GM23338 (cell line): ENCODE results near the gene CYP4F2. TPM values are rescaled to one million over a fixed set of nuclear protein-coding genes. Genes with fewer than 3 reads are reported as not detected.

Experiments used
- ATAC-seq: fragments of 200-7000 bp; cut with Tn5 transposase; 3 replicates; pipeline ENCODE4 v1.9.1; 2020
- DNase-seq: peaks from one replicate; pipeline ENCODE4 v3.0.0-alpha.2; 2015; ENCODE audit warnings: low spot score
- H2AFZ ChIP-seq: fragments of 200-600 bp; sonication (generic); 2 replicates; pipeline ENCODE4 v1.8.0; 2016; ENCODE audit warnings: antibody characterized with exemption, mild to moderate bottlenecking, moderate library complexity
- H3F3A ChIP-seq: fragments of 200-600 bp; sonication (generic); replicated peaks from 2 replicates; pipeline ENCODE4 v1.8.0; 2017; ENCODE audit warnings: antibody characterized with exemption, mixed run types, low read depth
- H3K27ac ChIP-seq: fragments of 200-600 bp; sonication (generic); 2 replicates; pipeline ENCODE4 v1.6.1; 2016; ENCODE audit warnings: low read depth
- H3K27me3 ChIP-seq: fragments of 200-600 bp; sonication (generic); 2 replicates; pipeline ENCODE4 v1.8.0; 2016; ENCODE audit warnings: mild to moderate bottlenecking, mixed run types, moderate library complexity; ENCODE audit not compliant: insufficient read depth
- H3K36me3 ChIP-seq: fragments of 200-600 bp; sonication (generic); 2 replicates; pipeline ENCODE4 v1.8.0; 2016; ENCODE audit warnings: mild to moderate bottlenecking; ENCODE audit not compliant: insufficient read depth
- H3K4me1 ChIP-seq: fragments of 200-600 bp; sonication (generic); 2 replicates; pipeline ENCODE4 v1.8.0; 2016; ENCODE audit warnings: mild to moderate bottlenecking, moderate library complexity; ENCODE audit not compliant: insufficient read depth
- H3K4me2 ChIP-seq: fragments of 200-600 bp; sonication (generic); 2 replicates; pipeline ENCODE4 v1.7.1; 2017; ENCODE audit warnings: mixed run types
- H3K4me3 ChIP-seq: fragments of 200-600 bp; sonication (generic); 2 replicates; pipeline ENCODE4 v1.6.1; 2016; ENCODE audit warnings: mixed run types
- H3K79me2 ChIP-seq: fragments of 200-600 bp; sonication (generic); replicated peaks from 2 replicates; pipeline ENCODE4 v1.8.0; 2017; ENCODE audit warnings: mild to moderate bottlenecking; ENCODE audit not compliant: insufficient read depth
- H3K9me2 ChIP-seq: fragments of 200-600 bp; sonication (generic); 2 replicates; pipeline ENCODE4 v1.8.0; 2017; ENCODE audit not compliant: insufficient read depth
- H4K20me1 ChIP-seq: fragments of 200-600 bp; sonication (generic); replicated peaks from 2 replicates; pipeline ENCODE4 v1.8.0; 2017; ENCODE audit warnings: mild to moderate bottlenecking; ENCODE audit not compliant: insufficient read depth
- H3K27ac Mint-ChIP-seq: 2 replicates; pipeline ENCODE4 v1.8.0; 2020; ENCODE audit warnings: inconsistent platforms, mild to moderate bottlenecking, moderate library complexity, mixed read lengths
- H3K27me3 Mint-ChIP-seq: 3 replicates; pipeline ENCODE4 v1.8.0; 2022; ENCODE audit warnings: low read depth, mild to moderate bottlenecking, moderate library complexity, mixed read lengths, inconsistent platforms; ENCODE audit not compliant: insufficient read depth, poor library complexity
- H3K36me3 Mint-ChIP-seq: 3 replicates; pipeline ENCODE4 v1.8.0; 2021; ENCODE audit warnings: low read depth, mild to moderate bottlenecking, inconsistent platforms, moderate library complexity, mixed read lengths
- H3K4me1 Mint-ChIP-seq: 3 replicates; pipeline ENCODE4 v1.8.0; 2020; ENCODE audit warnings: mild to moderate bottlenecking, inconsistent platforms, mixed read lengths
- H3K4me3 Mint-ChIP-seq: 3 replicates; pipeline ENCODE4 v1.8.0; 2021; ENCODE audit warnings: moderate library complexity, mild to moderate bottlenecking, inconsistent platforms, mixed read lengths
- H3K9me3 Mint-ChIP-seq: 3 replicates; pipeline ENCODE4 v1.8.0; 2020; ENCODE audit warnings: moderate library complexity, mild to moderate bottlenecking, inconsistent platforms, mixed read lengths
- CREB1 ChIP-seq: fragments of 250-450 bp; sonication (Bioruptor Pico); IDR thresholded peaks from 2 replicates; pipeline ENCODE4 v1.5.0; 2020; ENCODE audit warnings: low read depth, mild to moderate bottlenecking, moderate library complexity
- CTCF ChIP-seq, 2 experiments: fragments of 200-600 bp in 1 of 2; sonication (generic) in 1 of 2; conservative IDR thresholded peaks; 2 replicates each; pipeline versions ENCODE4 v1.5.1 to v1.6.1; 2016 to 2017; ENCODE audit warnings: antibody characterized with exemption in 2 of 2, low read depth in 2 of 2, mild to moderate bottlenecking in 2 of 2, moderate library complexity in 1 of 2
- ETS1 ChIP-seq: IDR thresholded peaks from 2 replicates; pipeline ENCODE4 v1.6.1; 2016; ENCODE audit warnings: antibody characterized with exemption
- EZH2 ChIP-seq: fragments of 200-600 bp; sonication (generic); IDR thresholded peaks from one replicate; pipeline ENCODE4 v1.8.0; 2017; ENCODE audit warnings: antibody characterized with exemption, mild to moderate bottlenecking, low read depth; ENCODE audit not compliant: unreplicated experiment
- EZH2phosphoT487 ChIP-seq: fragments of 200-600 bp; sonication (generic); IDR thresholded peaks from one replicate; pipeline ENCODE4 v1.8.1; 2018; ENCODE audit warnings: antibody characterized with exemption; ENCODE audit not compliant: unreplicated experiment
- JUNB ChIP-seq: IDR thresholded peaks from one replicate; pipeline ENCODE4 v1.6.1; 2016; ENCODE audit warnings: antibody characterized with exemption; ENCODE audit not compliant: unreplicated experiment
- NANOG ChIP-seq: IDR thresholded peaks from 2 replicates; pipeline ENCODE4 v1.6.1; 2016; ENCODE audit warnings: antibody characterized with exemption, borderline replicate concordance
- POLR2AphosphoS5 ChIP-seq: IDR thresholded peaks from 2 replicates; pipeline ENCODE4 v1.6.1; 2016; ENCODE audit warnings: antibody characterized with exemption, low read depth
- REST ChIP-seq: IDR thresholded peaks from one replicate; pipeline ENCODE4 v1.6.1; 2018; ENCODE audit warnings: antibody characterized with exemption; ENCODE audit not compliant: unreplicated experiment
- STAT1 ChIP-seq: IDR thresholded peaks from one replicate; pipeline ENCODE4 v1.6.1; 2016; ENCODE audit warnings: antibody characterized with exemption; ENCODE audit not compliant: unreplicated experiment
- ZNF114 ChIP-seq: fragments of 250-450 bp; sonication (Bioruptor Pico); IDR thresholded peaks from 2 replicates; pipeline ENCODE4 v1.5.0; 2020; ENCODE audit warnings: mild to moderate bottlenecking, moderate library complexity
- ZNF331 ChIP-seq: fragments of 250-450 bp; sonication (Bioruptor Pico); IDR thresholded peaks from 2 replicates; pipeline ENCODE4 v1.5.0; 2020; ENCODE audit warnings: low read depth, mild to moderate bottlenecking, moderate library complexity
- ZNF462 ChIP-seq: fragments of 250-450 bp; sonication (Bioruptor Pico); IDR thresholded peaks from 2 replicates; pipeline ENCODE4 v1.5.0; 2020; ENCODE audit warnings: mild to moderate bottlenecking, moderate library complexity
- polyA plus RNA-seq: library from polyadenylated mRNA; unstranded; fragments of >200 nt; fragmentation: Nextera tagmentation; extraction: Ambion mirVana; gene quantifications from 2 replicates; pipeline ENCODE4 v1.2.1, GENCODE V29; 2016
- total RNA-seq: library from RNA; depleted of rRNA; stranded (reverse); fragments of >200 nt; shearing (Covaris generic); gene quantifications from 2 replicates; pipeline ENCODE4 v1.2.3, GENCODE V29; 2014

CYP4F2 gene
- total and polyA plus RNA-seq, 2 experiments from 2014 or later = not detected

GRCh38 chr19:15913384-15913783 is 15.5 kb upstream of the CYP4F2 start:
- Mint-ChIP-seq H3K4me3 (no peak overlapping the region), H3K27ac (no peak overlapping the region), H3K36me3 (peaks cover 22% of the 10 kb centered on the region), H3K4me1 (no peaks in the 10 kb centered on the region), H3K27me3 (peaks cover 3% of the 10 kb centered on the region), H3K9me3 (peaks cover 89% of the 10 kb centered on the region)
- no peaks in the 10 kb centered on the region for H3K9me2 ChIP-seq
- H3K4me3 ChIP-seq = no peak overlapping the region
- no peaks in the 10 kb centered on the region for H3K4me1 ChIP-seq
- no peak overlapping the region for H3K4me2 ChIP-seq
- 0 out of 2 replicates have a peak, but pooled peaks cover 5% of the 10 kb centered on the region for H3K36me3 ChIP-seq
- no peaks in the 10 kb centered on the region for H3K79me2 ChIP-seq
- H3F3A ChIP-seq = no peaks in the 10 kb centered on the region
- H3K27ac ChIP-seq = no peak overlapping the region
- ATAC-seq (no peak), DNase-seq (no peak)
- no peaks in the 10 kb centered on the region for H3K27me3 ChIP-seq
- TF ChIP-seq NANOG (no peak), EZH2 (no peak), ETS1 (no peak), ZNF114 (CRISPR knock-in tag) (no peak), STAT1 (no peak), JUNB (no peak), POLR2AphosphoS5 (no peak), CTCF (conservative IDR thresholded peaks at IDR 0.05; ENCODE audit: low read depth in 2 of 2) (no peak), ZNF462 (no peak), ZNF331 (CRISPR knock-in tag) (no peak), CREB1 (CRISPR knock-in tag) (no peak), EZH2phosphoT487 (no peak), REST (no peak)
- no peaks in the 10 kb centered on the region for H4K20me1 ChIP-seq
- H2AFZ ChIP-seq = no peak overlapping the region
